Measurements from ENCODE around the gene XPNPEP2. TPM values are rescaled to one million over a fixed set of nuclear protein-coding genes. Genes with fewer than 3 reads are reported as not detected.

Gene XPNPEP2
- total and polyA plus RNA-seq, 9 of the 15 experiments (the other 6 are each of a cell fraction or from before 2014, with no cell fraction given) = 0.03 to 0.19 (median 0.09) TPM; not detected in 5

DNA sequence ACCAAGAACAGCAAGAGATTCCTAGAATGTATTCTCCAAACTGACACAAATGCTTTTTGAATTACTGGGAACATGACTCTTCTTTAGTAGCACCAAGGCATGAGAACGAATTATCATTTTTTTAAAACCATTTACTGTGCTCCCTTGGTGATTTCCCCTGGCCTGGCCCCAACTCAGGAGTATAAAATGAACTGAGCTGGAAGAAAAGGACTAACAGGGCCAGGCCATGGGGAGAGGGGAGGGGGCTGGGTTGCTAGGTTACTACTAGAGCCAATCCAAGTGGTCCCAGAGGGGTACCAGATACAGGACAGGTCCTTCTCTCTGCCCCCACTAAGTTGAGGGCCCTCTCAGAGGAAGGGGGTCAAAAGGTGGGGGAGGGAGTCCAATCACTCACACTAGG is 64.1 kb downstream of the XPNPEP2 start (continued):
- TF ChIP-seq ZNF445 (CRISPR knock-in tag; IDR thresholded peaks at IDR 0.05; ENCODE audit: low read depth) = no peak
- no peak for TF ChIP-seq ZNF217 (CRISPR knock-in tag; IDR thresholded peaks at IDR 0.05)
- no peak for TF ChIP-seq AFF4 (CRISPR knock-in tag; IDR thresholded peaks at IDR 0.05)

DNA sequence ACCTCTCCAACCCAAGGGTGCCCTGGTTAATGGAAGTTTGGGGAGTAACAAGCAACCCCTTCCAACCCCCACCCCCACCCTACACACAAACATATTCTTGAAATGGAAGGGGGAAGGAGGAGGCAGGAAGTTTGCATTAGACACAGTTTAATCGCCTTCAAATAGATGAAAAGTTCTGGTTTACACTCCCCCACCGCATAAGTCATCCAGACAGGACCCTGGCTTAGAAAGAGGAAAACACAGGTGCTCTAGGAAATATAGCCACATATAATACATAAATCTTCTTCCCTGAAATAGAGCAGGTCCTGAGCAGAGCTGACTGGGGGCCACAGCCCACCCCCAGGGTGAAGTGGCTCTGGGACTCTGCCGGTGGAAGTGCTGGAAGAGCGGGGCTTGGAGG is 66.0 kb downstream of the XPNPEP2 start:
- ChIA-PET CTCF (ENCODE audit: low intra/inter-chr PET ratio) (no interaction called here), POLR2A (no interaction called here)
- DNase-seq (ENCODE audit: extremely low read depth in 1 of 4, low spot score in 3 of 4) = no peak
- no peak overlapping the region for H3K9ac ChIP-seq (ENCODE audit: insufficient read depth in 1 of 2, low read depth in 2 of 2, low read length in 2 of 2)
- intact Hi-C loops (cut with micrococcal nuclease) = no loop called here
- no peak overlapping the region for H3K4me2 ChIP-seq (ENCODE audit: insufficient read depth, low read length)
- no peaks in the 10 kb centered on the region for H3K4me1 ChIP-seq (replicated peaks in 1 of 2; ENCODE audit: control insufficient read depth in 2 of 2, insufficient read depth in 2 of 2, low read length in 2 of 2)
- FAIRE-seq = no peak
- H2AFZ ChIP-seq (ENCODE audit: low read depth, low read length) = no peak overlapping the region
- H3K9me3 ChIP-seq (replicated peaks; ENCODE audit: control insufficient read depth, insufficient read depth, low read depth, low read length) = no peaks in the 10 kb centered on the region
- no peaks in the 10 kb centered on the region for H4K20me1 ChIP-seq (replicated peaks; ENCODE audit: control insufficient read depth, insufficient read depth, low read length)
- no peaks in the 10 kb centered on the region for H3K27me3 ChIP-seq (ENCODE audit: control insufficient read depth in 2 of 2, insufficient read depth in 2 of 2, low read length in 2 of 2)
- in situ Hi-C loops (cut with MboI) = no loop called here
- no TSS peak for BruUV-seq (replicated peaks)
- H3K79me2 ChIP-seq (ENCODE audit: control insufficient read depth, insufficient read depth, low read length) = no peaks in the 10 kb centered on the region
- 84% methylated on average over 3 of the region's 4 CpGs for WGBS (ENCODE audit: insufficient coverage, low coverage, missing lambda C conversion rate)
- TF ChIP-seq MYBL2 (IDR thresholded peaks at IDR 0.05; ENCODE audit: low read depth) = no peak
- no peak for TF ChIP-seq MYBL2 (CRISPR knock-in tag; IDR thresholded peaks at IDR 0.05; ENCODE audit: borderline replicate concordance)
- TF ChIP-seq ILK (tag; IDR thresholded peaks at IDR 0.05; ENCODE audit: borderline replicate concordance, low read depth) = no peak
- no peak for TF ChIP-seq MEF2D (tag; conservative IDR thresholded peaks at IDR 0.05; ENCODE audit: low read depth)
- TF ChIP-seq ZNF785 (CRISPR knock-in tag; IDR thresholded peaks at IDR 0.05) = no peak
- TF ChIP-seq STAT5B (CRISPR knock-in tag; IDR thresholded peaks at IDR 0.05) = no peak
- H3K4me3 ChIP-seq = no peak overlapping the region
- H3K27ac ChIP-seq (ENCODE audit: extremely low read depth, low read depth, low read length) = no peak overlapping the region
- H3K9me1 ChIP-seq (ENCODE audit: control insufficient read depth, insufficient read depth, low read length) = no peaks in the 10 kb centered on the region
- peaks cover 29% of the 10 kb centered on the region; the same call in 2 of the 3 replicates for H3K36me3 ChIP-seq (ENCODE audit: control insufficient read depth, insufficient read depth, low read length)
- no peak for ATAC-seq

Measured in K562 (cell line).